ENCODE measurements around the gene AP3S2. TPM values are rescaled to one million over a fixed set of nuclear protein-coding genes. Genes with fewer than 3 reads are reported as not detected.

The AP3S2 gene
- total RNA-seq, 4 donors from 2014 or later, result 18.2 to 49.0 (median 30.3) TPM

DNA sequence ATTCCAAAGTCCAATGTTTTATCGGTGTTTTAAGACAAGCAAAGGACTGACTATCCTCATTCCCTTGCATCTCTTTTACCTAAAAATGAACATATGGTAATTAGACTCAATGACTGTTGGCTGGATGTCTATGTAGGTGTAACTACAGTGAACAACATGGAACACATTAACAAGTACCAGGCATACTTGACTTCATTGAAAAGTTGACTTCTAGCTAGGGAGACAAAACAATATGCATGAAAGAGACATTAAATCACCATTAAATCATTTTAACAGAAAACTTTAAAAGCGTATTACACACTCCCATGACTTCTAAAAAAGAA, 44.9 kb downstream of the AP3S2 start:
- intact Hi-C loops (cut with DNase I), result no loop called here
- TF ChIP-seq, protein P1, sequence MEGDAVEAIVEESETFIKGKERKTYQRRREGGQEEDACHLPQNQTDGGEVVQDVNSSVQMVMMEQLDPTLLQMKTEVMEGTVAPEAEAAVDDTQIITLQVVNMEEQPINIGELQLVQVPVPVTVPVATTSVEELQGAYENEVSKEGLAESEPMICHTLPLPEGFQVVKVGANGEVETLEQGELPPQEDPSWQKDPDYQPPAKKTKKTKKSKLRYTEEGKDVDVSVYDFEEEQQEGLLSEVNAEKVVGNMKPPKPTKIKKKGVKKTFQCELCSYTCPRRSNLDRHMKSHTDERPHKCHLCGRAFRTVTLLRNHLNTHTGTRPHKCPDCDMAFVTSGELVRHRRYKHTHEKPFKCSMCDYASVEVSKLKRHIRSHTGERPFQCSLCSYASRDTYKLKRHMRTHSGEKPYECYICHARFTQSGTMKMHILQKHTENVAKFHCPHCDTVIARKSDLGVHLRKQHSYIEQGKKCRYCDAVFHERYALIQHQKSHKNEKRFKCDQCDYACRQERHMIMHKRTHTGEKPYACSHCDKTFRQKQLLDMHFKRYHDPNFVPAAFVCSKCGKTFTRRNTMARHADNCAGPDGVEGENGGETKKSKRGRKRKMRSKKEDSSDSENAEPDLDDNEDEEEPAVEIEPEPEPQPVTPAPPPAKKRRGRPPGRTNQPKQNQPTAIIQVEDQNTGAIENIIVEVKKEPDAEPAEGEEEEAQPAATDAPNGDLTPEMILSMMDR (IDR thresholded peaks at IDR 0.05), result no peak
- no peak for TF ChIP-seq POLR2A (IDR thresholded peaks at IDR 0.05)
- no peak overlapping the region for H3K4me3 ChIP-seq
- peak overlapping the region in 1 of 4 donors; percentile 63 for H3K27ac ChIP-seq
- H3K4me1 ChIP-seq, result peaks cover 8 to 56% (median 22%) of the 10 kb centered on the region in 3 donors
- H3K27me3 ChIP-seq, result no peaks in the 10 kb centered on the region
- WGBS, 2 donors, result 74 to 79% methylated on average over 2 of the region's 2 CpGs
- no peaks in the 10 kb centered on the region for H3K9me3 ChIP-seq
- H3K36me3 ChIP-seq, result peaks cover 0 to 42% (median 0%) of the 10 kb centered on the region in 3 donors
- DNase-seq, result no peak

DNA sequence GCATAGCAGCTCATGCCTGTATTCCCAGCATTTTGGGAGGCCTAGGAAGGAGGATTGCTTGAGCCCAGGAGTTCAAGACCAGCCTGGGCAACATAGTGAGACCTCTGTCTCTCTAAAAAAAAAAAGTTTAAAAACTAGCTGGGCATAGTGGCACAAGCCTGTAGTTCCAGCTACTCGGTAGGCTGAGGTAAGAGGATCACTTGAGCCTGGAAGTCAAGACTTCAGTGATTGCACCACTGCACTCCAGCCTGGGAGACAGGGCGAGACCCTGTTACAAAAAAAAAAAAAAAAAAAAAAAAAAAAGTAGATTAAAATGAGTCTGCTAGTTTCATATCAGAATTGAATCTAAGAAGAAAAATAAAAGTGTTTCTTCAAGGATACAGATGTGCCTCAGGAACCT, 46.7 kb downstream of the AP3S2 start:
- H3K36me3 ChIP-seq, result peaks cover 0 to 48% (median 0%) of the 10 kb centered on the region in 3 donors
- intact Hi-C loops (cut with DNase I), result no loop called here
- no peak overlapping the region for H3K4me3 ChIP-seq
- H3K4me1 ChIP-seq, result peaks cover 8 to 56% (median 22%) of the 10 kb centered on the region in 3 donors
- DNase-seq, result no peak
- TF ChIP-seq POLR2A (IDR thresholded peaks at IDR 0.05), result no peak
- TF ChIP-seq, protein P1 (IDR thresholded peaks at IDR 0.05), result no peak
- no peaks in the 10 kb centered on the region for H3K27me3 ChIP-seq
- no peaks in the 10 kb centered on the region for H3K9me3 ChIP-seq
- no peak overlapping the region for H3K27ac ChIP-seq
- 82 to 89% methylated on average over 2 of the region's 2 CpGs for WGBS, 2 donors

DNA sequence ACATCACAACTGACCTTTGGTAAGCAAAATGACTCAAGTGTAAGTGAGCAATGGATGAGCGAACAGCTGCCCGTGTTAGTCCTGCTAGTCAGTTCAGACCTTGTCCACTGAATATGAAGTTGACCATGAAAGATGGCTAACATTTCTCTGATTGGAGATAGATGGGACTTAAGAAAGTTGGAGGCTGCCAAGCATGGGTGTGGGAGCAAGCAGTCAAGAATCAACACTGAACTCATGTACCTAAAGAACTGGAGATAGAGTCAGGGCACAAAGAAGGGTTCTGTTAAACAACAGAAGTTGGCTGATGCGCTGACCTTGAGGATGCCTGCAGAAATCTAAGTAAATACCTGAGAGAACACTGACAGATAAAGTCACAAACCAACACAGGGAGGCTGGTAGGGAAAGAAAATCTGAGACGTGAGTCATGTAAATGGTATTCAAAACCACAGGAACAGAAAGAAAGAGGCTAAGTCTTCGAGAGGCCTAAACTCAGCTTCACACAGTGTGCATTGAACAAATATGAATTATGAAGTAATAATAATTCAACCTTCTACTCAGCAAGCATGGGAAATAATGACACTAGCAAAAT, 48.4 kb downstream of the AP3S2 start:
- intact Hi-C loops (cut with DNase I), result no loop called here
- no peak for DNase-seq
- WGBS, 2 donors, result 49% methylated on average over 5 of the region's 5 CpGs
- H3K27ac ChIP-seq, result peak overlapping the region in 3 of 4 donors; percentile 23 to 44 (median 25)
- no peaks in the 10 kb centered on the region for H3K9me3 ChIP-seq
- H3K27me3 ChIP-seq, result no peaks in the 10 kb centered on the region
- H3K4me1 ChIP-seq, result peaks cover 8 to 43% (median 22%) of the 10 kb centered on the region in 3 donors
- no peak overlapping the region for H3K4me3 ChIP-seq
- peaks cover 0 to 41% (median 0%) of the 10 kb centered on the region in 3 donors for H3K36me3 ChIP-seq
- TF ChIP-seq, protein P1 (IDR thresholded peaks at IDR 0.05), result no peak
- TF ChIP-seq POLR2A (IDR thresholded peaks at IDR 0.05), result no peak

DNA sequence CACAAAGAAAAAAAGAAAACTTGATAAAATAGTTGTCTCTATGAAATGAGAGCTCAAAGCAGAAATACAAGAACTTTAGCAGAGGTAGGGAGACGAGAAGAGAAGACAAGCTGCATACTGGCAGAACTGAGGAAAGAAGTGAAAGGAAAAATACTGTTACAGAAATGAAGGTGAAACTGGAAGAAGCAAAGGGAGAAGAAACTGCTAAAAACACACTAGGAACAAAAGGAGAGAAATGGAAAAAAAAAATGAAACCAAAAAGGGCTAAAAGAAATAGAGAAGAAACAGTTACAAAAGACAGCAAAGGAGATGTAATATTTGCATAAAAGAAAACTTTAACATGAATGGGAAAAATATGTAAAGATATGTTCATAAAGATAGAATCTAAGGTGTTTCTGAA, 51.8 kb downstream of the AP3S2 start:
- 77 to 79% methylated on average over 1 of the region's 1 CpG for WGBS, 2 donors
- Histone ChIP-seq H3K9me3 (no peaks in the 10 kb centered on the region), H3K27me3 (no peaks in the 10 kb centered on the region), H3K4me3 (no peak overlapping the region), H3K4me1 (peaks cover 13 to 41% (median 24%) of the 10 kb centered on the region in 3 donors), H3K36me3 (peaks cover 0 to 47% (median 0%) of the 10 kb centered on the region in 3 donors), H3K27ac (no peak overlapping the region)
- intact Hi-C loops (cut with DNase I), result no loop called here
- no peak for DNase-seq
- TF ChIP-seq POLR2A (IDR thresholded peaks at IDR 0.05), result no peak
- TF ChIP-seq, protein P1 (IDR thresholded peaks at IDR 0.05), result no peak

DNA sequence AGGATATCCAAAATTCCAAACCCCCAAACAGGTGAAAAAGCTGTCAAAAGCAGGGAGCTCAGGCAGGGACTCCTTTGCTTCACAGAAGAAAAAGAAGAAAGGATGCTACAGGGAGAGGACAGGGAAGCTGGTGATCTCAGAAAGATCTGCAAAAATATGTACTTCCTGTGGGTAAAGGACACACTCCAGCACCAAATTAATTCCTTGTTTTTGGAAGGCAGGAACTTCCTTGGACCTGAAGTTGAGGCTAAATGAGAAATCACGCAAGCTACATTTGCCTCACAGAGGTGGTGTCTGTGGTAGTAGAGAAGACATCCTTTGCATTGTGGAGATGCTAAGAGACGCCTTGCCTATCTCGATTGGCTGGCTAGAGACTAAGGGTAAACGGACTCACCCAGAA, 52.5 kb downstream of the AP3S2 start:
- Histone ChIP-seq H3K36me3 (peaks cover 0 to 41% (median 0%) of the 10 kb centered on the region in 3 donors), H3K27me3 (no peaks in the 10 kb centered on the region), H3K9me3 (no peaks in the 10 kb centered on the region), H3K4me1 (peaks cover 19 to 47% (median 27%) of the 10 kb centered on the region in 3 donors), H3K27ac (no peak overlapping the region), H3K4me3 (no peak overlapping the region)
- no peak for TF ChIP-seq POLR2A (IDR thresholded peaks at IDR 0.05)
- TF ChIP-seq, protein P1 (IDR thresholded peaks at IDR 0.05), result no peak
- WGBS, 2 donors, result 80 to 81% methylated on average over 4 of the region's 4 CpGs
- intact Hi-C loops (cut with DNase I), result no loop called here
- no peak for DNase-seq

Data from esophagus squamous epithelium (tissue), 5 donors.